Upper lobe of left lung (tissue), 6 donors: ENCODE data around the gene LEPR. TPM values are rescaled to one million over a fixed set of nuclear protein-coding genes. Genes with fewer than 3 reads are reported as not detected.

Experiments used
- ATAC-seq, 2 donors: fragments of 200-7000 bp; cut with Tn5 transposase; one replicate each; pipeline ENCODE4 v1.9.1; 2022; ENCODE audit warnings: mild to moderate bottlenecking in 2 of 2, moderate library complexity in 2 of 2; ENCODE audit not compliant: low FRiP score in 2 of 2
- DNase-seq, 2 donors: peaks; one replicate each; pipeline ENCODE4 v3.0.0-alpha.2; 2019 to 2020
- H3K27ac ChIP-seq, 4 donors: fragments of 200-600 bp; sonication (generic); one replicate each; pipeline ENCODE4 v1.5.1; 2016 to 2019
- H3K27me3 ChIP-seq, 4 donors: fragments of 200-600 bp; sonication (generic); one replicate each; pipeline ENCODE4 v1.5.1; 2017 to 2019
- H3K36me3 ChIP-seq, 4 donors: fragments of 200-600 bp; sonication (generic); one replicate each; pipeline ENCODE4 v1.5.1; 2016 to 2019
- H3K4me1 ChIP-seq, 4 donors: fragments of 200-600 bp; sonication (generic); one replicate each; pipeline ENCODE4 v1.5.1; 2018 to 2019
- H3K4me3 ChIP-seq, 4 donors: fragments of 200-600 bp; sonication (generic); one replicate each; pipeline ENCODE4 v1.5.1; 2017 to 2019; ENCODE audit warnings: mild to moderate bottlenecking in 2 of 4, moderate library complexity in 1 of 4
- H3K9me3 ChIP-seq, 4 donors: fragments of 200-600 bp; sonication (generic); one replicate each; pipeline ENCODE4 v1.5.1; 2018 to 2019
- EP300 ChIP-seq, 4 donors: sonication (generic); formaldehyde crosslinking; IDR thresholded peaks; one replicate each; pipeline ENCODE4 v1.5.1; 2017; ENCODE audit warnings: antibody characterized with exemption in 4 of 4, control low read depth in 2 of 4
- POLR2A ChIP-seq, 4 donors: fragments of 450-650 bp; IDR thresholded peaks; one replicate each; pipeline ENCODE4 v1.5.1; 2016 to 2017; ENCODE audit warnings: antibody characterized with exemption in 4 of 4, mild to moderate bottlenecking in 2 of 4
- POLR2AphosphoS5 ChIP-seq, 2 donors: sonication (generic); formaldehyde crosslinking; IDR thresholded peaks; one replicate each; pipeline ENCODE4 v1.5.1; 2017; ENCODE audit warnings: antibody characterized with exemption in 2 of 2
- WGBS, 2 donors: methylation state at CpG; one replicate each; pipeline ENCODE4 v1.1.5; 2017 to 2018; 5-methylcytosine and 5-hydroxymethylcytosine counted together
- total RNA-seq, 6 donors: library from RNA; depleted of rRNA in 4 of 6; stranded (reverse); fragments of >200 nt in 4 of 6; gene quantifications; one replicate each; pipeline versions ENCODE4 v1.1.0 to v1.2.1, GENCODE V29; 2016 to 2021
- TF ChIP-seq, protein P1 (sequence below), 6 experiments: fragments of 450-650 bp in 4 of 6; fragments of 200-600 bp in 2 of 6; sonication (generic) in 2 of 6; IDR thresholded peaks; one replicate each; pipeline ENCODE4 v1.5.1; 2016 to 2019; ENCODE audit warnings: antibody characterized with exemption in 6 of 6
- donor health status: DM: no; HTN: no; CAD: no; lungs with moderate emphysema.
- donor health status: DM: no; HTN: yes; CAD: no; lungs with severe emphysema.

The LEPR gene
- total RNA-seq, 6 donors from 2014 or later, result 12.8 to 37.3 (median 22.9) TPM

DNA sequence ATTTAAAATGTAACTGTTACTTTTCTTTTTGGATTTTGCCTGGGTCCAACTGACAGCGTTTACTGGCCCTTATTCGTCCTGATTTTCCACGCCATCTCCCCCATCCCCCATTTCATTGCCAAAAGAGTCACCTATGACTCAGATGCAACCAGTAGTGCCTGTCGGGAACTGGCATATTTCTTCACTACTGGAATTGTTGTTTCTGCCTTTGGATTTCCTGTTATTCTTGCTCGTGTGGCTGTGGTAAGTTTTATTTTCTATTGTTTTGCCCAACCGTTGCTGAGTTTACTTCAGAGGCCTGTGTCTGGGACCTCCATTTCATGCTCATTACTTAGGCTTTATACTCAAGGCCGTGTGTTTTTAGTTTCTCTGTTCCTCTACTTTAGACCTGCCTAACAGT is 9.3 kb downstream of the LEPR start:
- TF ChIP-seq EP300 (IDR thresholded peaks at IDR 0.05) (peak in 3 of 4 donors; percentile 49 to 82 (median 76)), POLR2AphosphoS5 (IDR thresholded peaks at IDR 0.05) (peak; percentile 39 to 88), POLR2A (IDR thresholded peaks at IDR 0.05) (peak in 1 of 4 donors; percentile 15)
- TF ChIP-seq, protein P1, sequence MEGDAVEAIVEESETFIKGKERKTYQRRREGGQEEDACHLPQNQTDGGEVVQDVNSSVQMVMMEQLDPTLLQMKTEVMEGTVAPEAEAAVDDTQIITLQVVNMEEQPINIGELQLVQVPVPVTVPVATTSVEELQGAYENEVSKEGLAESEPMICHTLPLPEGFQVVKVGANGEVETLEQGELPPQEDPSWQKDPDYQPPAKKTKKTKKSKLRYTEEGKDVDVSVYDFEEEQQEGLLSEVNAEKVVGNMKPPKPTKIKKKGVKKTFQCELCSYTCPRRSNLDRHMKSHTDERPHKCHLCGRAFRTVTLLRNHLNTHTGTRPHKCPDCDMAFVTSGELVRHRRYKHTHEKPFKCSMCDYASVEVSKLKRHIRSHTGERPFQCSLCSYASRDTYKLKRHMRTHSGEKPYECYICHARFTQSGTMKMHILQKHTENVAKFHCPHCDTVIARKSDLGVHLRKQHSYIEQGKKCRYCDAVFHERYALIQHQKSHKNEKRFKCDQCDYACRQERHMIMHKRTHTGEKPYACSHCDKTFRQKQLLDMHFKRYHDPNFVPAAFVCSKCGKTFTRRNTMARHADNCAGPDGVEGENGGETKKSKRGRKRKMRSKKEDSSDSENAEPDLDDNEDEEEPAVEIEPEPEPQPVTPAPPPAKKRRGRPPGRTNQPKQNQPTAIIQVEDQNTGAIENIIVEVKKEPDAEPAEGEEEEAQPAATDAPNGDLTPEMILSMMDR (IDR thresholded peaks at IDR 0.05), result no peak
- H3K4me1 ChIP-seq, result peaks cover 0 to 18% (median 8%) of the 10 kb centered on the region in 4 donors
- 46 to 56% methylated on average over 7 of the region's 7 CpGs for WGBS, 2 donors
- H3K4me3 ChIP-seq, result no peak overlapping the region
- peaks cover 12 to 72% (median 18%) of the 10 kb centered on the region in 4 donors for H3K36me3 ChIP-seq
- no peaks in the 10 kb centered on the region for H3K9me3 ChIP-seq
- peak overlapping the region; percentile 44 to 88 (median 62) for H3K27ac ChIP-seq
- DNase-seq (no peak), ATAC-seq (peak in 1 of 2 donors; percentile 38)
- H3K27me3 ChIP-seq, result no peaks in the 10 kb centered on the region

DNA sequence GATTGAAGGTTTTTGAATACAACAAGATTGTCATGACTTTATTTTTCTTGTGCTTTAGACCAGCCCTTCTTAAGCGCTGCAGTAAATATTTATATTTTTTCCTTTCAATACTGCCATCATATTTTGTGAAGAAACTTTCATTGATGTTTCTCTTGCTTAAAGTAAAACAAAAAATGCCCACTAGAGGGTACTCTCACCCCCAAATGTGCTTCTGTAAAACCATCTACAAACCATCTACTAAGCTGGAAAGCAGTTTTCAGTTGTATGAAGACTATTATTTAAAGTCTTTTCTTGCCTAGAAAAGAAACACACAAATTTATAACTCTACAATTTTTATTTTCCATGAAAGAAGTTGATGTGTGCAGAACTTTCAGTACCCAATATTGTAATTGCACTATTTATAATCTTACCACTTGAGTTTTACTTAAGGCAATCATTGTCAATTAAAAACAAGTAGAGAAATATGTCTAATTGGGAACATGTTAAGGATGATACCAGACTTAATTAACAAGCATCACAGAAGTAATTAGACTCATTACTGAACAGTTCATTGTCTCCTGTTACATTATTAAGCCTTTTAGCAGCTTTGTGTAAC is 10.7 kb downstream of the LEPR start:
- H3K36me3 ChIP-seq, result peaks cover 3 to 65% (median 10%) of the 10 kb centered on the region in 4 donors

DNA sequence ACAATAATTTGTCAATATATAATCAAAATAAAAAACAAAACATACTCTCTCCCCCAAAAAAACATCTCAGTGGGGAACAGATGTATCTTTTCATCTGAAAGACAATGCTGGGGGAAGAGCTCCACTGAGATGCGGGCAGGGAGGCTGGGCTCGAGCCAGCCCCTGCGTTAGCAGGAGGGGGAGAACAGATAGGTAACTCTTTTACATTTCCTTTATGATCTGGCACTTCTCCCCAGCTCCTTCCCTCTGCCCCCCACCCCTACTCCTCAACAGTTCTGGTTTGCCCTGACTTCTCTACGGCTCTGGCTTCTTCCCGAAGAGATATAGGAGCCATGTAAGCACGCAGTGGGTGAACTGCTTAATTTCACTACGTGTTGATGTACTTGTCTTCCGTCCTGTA is 12.4 kb downstream of the LEPR start:
- H3K36me3 ChIP-seq, result peaks cover 0 to 48% (median 6%) of the 10 kb centered on the region in 4 donors
- peaks cover 0 to 18% (median 6%) of the 10 kb centered on the region in 4 donors for H3K4me1 ChIP-seq
- TF ChIP-seq EP300 (IDR thresholded peaks at IDR 0.05), result no peak
- TF ChIP-seq POLR2AphosphoS5 (IDR thresholded peaks at IDR 0.05), result no peak
- TF ChIP-seq POLR2A (IDR thresholded peaks at IDR 0.05), result no peak
- TF ChIP-seq, protein P1 (IDR thresholded peaks at IDR 0.05), result no peak
- DNase-seq, result no peak
- H3K27me3 ChIP-seq, result no peaks in the 10 kb centered on the region
- H3K9me3 ChIP-seq, result no peaks in the 10 kb centered on the region
- no peak overlapping the region for H3K4me3 ChIP-seq
- WGBS, 2 donors, result 81 to 82% methylated on average over 8 of the region's 8 CpGs
- no peak for ATAC-seq
- H3K27ac ChIP-seq, result no peak overlapping the region

More for the DNA sequence above, 10.7 kb downstream of the LEPR start:
- Histone ChIP-seq H3K4me1 (peaks cover 0 to 18% (median 6%) of the 10 kb centered on the region in 4 donors), H3K4me3 (no peak overlapping the region), H3K27me3 (no peaks in the 10 kb centered on the region), H3K27ac (peak overlapping the region in 2 of 4 donors; percentile 57 to 88), H3K9me3 (no peaks in the 10 kb centered on the region)
- peak in 1 of 2 donors; percentile 59 for ATAC-seq
- 44 to 50% methylated on average over 1 of the region's 1 CpG for WGBS, 2 donors
- no peak for DNase-seq
- TF ChIP-seq, protein P1 (IDR thresholded peaks at IDR 0.05), result peak in 5 of 6 experiments; percentile 29 to 53 (median 43)
- TF ChIP-seq EP300 (IDR thresholded peaks at IDR 0.05), result no peak

GRCh38 chr1:65434255-65434654 is 13.8 kb downstream of the LEPR start:
- TF ChIP-seq, protein P1 (IDR thresholded peaks at IDR 0.05), result no peak
- TF ChIP-seq EP300 (IDR thresholded peaks at IDR 0.05) (no peak), POLR2A (IDR thresholded peaks at IDR 0.05) (no peak), POLR2AphosphoS5 (IDR thresholded peaks at IDR 0.05) (no peak)
- DNase-seq (no peak), ATAC-seq (no peak)
- Histone ChIP-seq H3K4me3 (no peak overlapping the region), H3K27ac (no peak overlapping the region), H3K4me1 (peaks cover 0 to 16% (median 6%) of the 10 kb centered on the region in 4 donors), H3K27me3 (no peaks in the 10 kb centered on the region), H3K36me3 (peaks cover 0 to 38% (median 5%) of the 10 kb centered on the region in 4 donors), H3K9me3 (no peaks in the 10 kb centered on the region)
- whole genome bisulfite sequencing, 2 donors, result 87 to 96% methylated on average over 1 of the region's 1 CpG

- no peaks in the 10 kb centered on the region for H3K27me3 ChIP-seq
- no peak for TF ChIP-seq EP300 (IDR thresholded peaks at IDR 0.05)
- no peak for TF ChIP-seq POLR2A (IDR thresholded peaks at IDR 0.05)
- no peak for TF ChIP-seq POLR2AphosphoS5 (IDR thresholded peaks at IDR 0.05)
- TF ChIP-seq, protein P1 (IDR thresholded peaks at IDR 0.05), result no peak
- H3K36me3 ChIP-seq, result peaks cover 0 to 37% (median 5%) of the 10 kb centered on the region in 4 donors
- H3K4me3 ChIP-seq, result no peak overlapping the region
- H3K9me3 ChIP-seq, result no peaks in the 10 kb centered on the region
- ATAC-seq (no peak), DNase-seq (no peak)
- 86 to 87% methylated on average over 3 of the region's 3 CpGs for WGBS, 2 donors
- H3K4me1 ChIP-seq, result peaks cover 0 to 16% (median 6%) of the 10 kb centered on the region in 4 donors
- no peak overlapping the region for H3K27ac ChIP-seq
Measured at GRCh38 chr1:65434760-65435159, 14.3 kb downstream of the LEPR start.
